HEK293 (cell line): ENCODE results near the gene CUL7.
"Not testable (repeated sequence)": the region's sequence is repeated elsewhere in the genome, so short reads cannot be mapped to it uniquely, and the experiment has no call there.

Experiments
- CTCF ChIA-PET: fragments of 350-600 bp; formaldehyde crosslinking; extraction: SDS; loops from one replicate; lab custom pipeline; 2021; ENCODE audit warnings: antibody characterized with exemption; lab: Yijun Ruan, JAX
- POLR2A ChIA-PET: fragments of 300-600 bp; formaldehyde crosslinking; extraction: SDS; loops from one replicate; lab custom pipeline; 2020; ENCODE audit warnings: antibody characterized with exemption, inconsistent platforms; lab: Yijun Ruan, JAX
- H3K27ac ChIP-seq: fragments of 200-500 bp; sonication (Bioruptor generic); 2 replicates; pipeline ENCODE4 v1.5.1; 2014; ENCODE audit warnings: low read depth, low read length, control low read depth, inconsistent platforms; ENCODE audit errors: extremely low read depth
- H3K36me3 ChIP-seq, 2 experiments: fragments of 200-500 bp in 1 of 2; sonication (Bioruptor generic) in 1 of 2; 1 replicate in 1 of 2; 2 replicates in 1 of 2; pipeline ENCODE4 v1.5.1; 2014 to 2017; ENCODE audit warnings: inconsistent platforms in 2 of 2, low read length in 2 of 2; ENCODE audit not compliant: control insufficient read depth in 2 of 2, insufficient read depth in 1 of 2
- H3K4me1 ChIP-seq: fragments of 200-500 bp; sonication (Bioruptor generic); 2 replicates; pipeline ENCODE4 v1.5.1; 2014; ENCODE audit warnings: mild to moderate bottlenecking, low read length, inconsistent platforms; ENCODE audit not compliant: control insufficient read depth, insufficient read depth
- H3K4me3 ChIP-seq: 2 replicates; pipeline ENCODE4 v1.5.1; 2011; ENCODE audit warnings: low read depth, mild to moderate bottlenecking, control low read depth, low read length, moderate library complexity
- H3K9me3 ChIP-seq: fragments of 200-500 bp; sonication (Bioruptor generic); 2 replicates; pipeline ENCODE4 v1.5.1; 2014; ENCODE audit warnings: low read depth, low read length, inconsistent platforms; ENCODE audit not compliant: control insufficient read depth, insufficient read depth
- BCL6B ChIP-seq: fragments of 450-650 bp; formaldehyde crosslinking; IDR thresholded peaks from 2 replicates; pipeline ENCODE4 v1.5.1; 2017; ENCODE audit warnings: missing biosample characterization, missing genetic modification characterization
- GLI4 ChIP-seq: fragments of 450-650 bp; formaldehyde crosslinking; IDR thresholded peaks from 2 replicates; pipeline ENCODE4 v1.5.1; 2016; ENCODE audit warnings: missing biosample characterization, missing genetic modification characterization
- KLF7 ChIP-seq: fragments of 450-650 bp; formaldehyde crosslinking; IDR thresholded peaks from 2 replicates; pipeline ENCODE4 v1.5.1; 2016; ENCODE audit warnings: missing biosample characterization, missing genetic modification characterization, borderline replicate concordance
- PRDM10 ChIP-seq: fragments of 450-650 bp; formaldehyde crosslinking; IDR thresholded peaks from 2 replicates; pipeline ENCODE4 v1.5.1; 2016; ENCODE audit warnings: missing biosample characterization, missing genetic modification characterization
- REPIN1 ChIP-seq: fragments of 450-650 bp; formaldehyde crosslinking; IDR thresholded peaks from 2 replicates; pipeline ENCODE4 v1.5.1; 2017; ENCODE audit warnings: missing biosample characterization, missing genetic modification characterization, low read depth
- YY1 ChIP-seq: fragments of 450-650 bp; formaldehyde crosslinking; IDR thresholded peaks from 2 replicates; pipeline ENCODE4 v1.5.1; 2018; ENCODE audit warnings: missing biosample characterization, missing genetic modification characterization
- ZBTB1 ChIP-seq: fragments of 450-650 bp; formaldehyde crosslinking; IDR thresholded peaks from 2 replicates; pipeline ENCODE4 v1.5.1; 2016; ENCODE audit warnings: missing biosample characterization, missing genetic modification characterization
- ZBTB7A ChIP-seq: fragments of 450-650 bp; formaldehyde crosslinking; IDR thresholded peaks from 2 replicates; pipeline ENCODE4 v1.5.1; 2016; ENCODE audit warnings: low read depth, missing biosample characterization, missing genetic modification characterization
- ZFP69B ChIP-seq: fragments of 450-650 bp; formaldehyde crosslinking; IDR thresholded peaks from 2 replicates; pipeline ENCODE4 v1.5.1; 2016; ENCODE audit warnings: missing biosample characterization, missing genetic modification characterization
- ZNF169 ChIP-seq: fragments of 450-650 bp; formaldehyde crosslinking; IDR thresholded peaks from 2 replicates; pipeline ENCODE4 v1.5.1; 2016; ENCODE audit warnings: missing biosample characterization, missing genetic modification characterization
- ZNF18 ChIP-seq: fragments of 450-650 bp; formaldehyde crosslinking; IDR thresholded peaks from 2 replicates; pipeline ENCODE4 v1.5.1; 2016; ENCODE audit warnings: missing biosample characterization, missing genetic modification characterization
- ZNF214 ChIP-seq: fragments of 450-650 bp; formaldehyde crosslinking; IDR thresholded peaks from 2 replicates; pipeline ENCODE4 v1.5.1; 2017; ENCODE audit warnings: missing biosample characterization, mild to moderate bottlenecking, missing genetic modification characterization, borderline replicate concordance
- ZNF23 ChIP-seq: fragments of 450-650 bp; formaldehyde crosslinking; IDR thresholded peaks from 2 replicates; pipeline ENCODE4 v1.5.1; 2016; ENCODE audit warnings: missing biosample characterization, missing genetic modification characterization, borderline replicate concordance
- ZNF24 ChIP-seq: fragments of 450-650 bp; formaldehyde crosslinking; IDR thresholded peaks from 2 replicates; pipeline ENCODE4 v1.5.1; 2016; ENCODE audit warnings: missing biosample characterization, missing genetic modification characterization
- ZNF292 ChIP-seq: fragments of 450-650 bp; formaldehyde crosslinking; IDR thresholded peaks from 2 replicates; pipeline ENCODE4 v1.5.1; 2016; ENCODE audit warnings: low read depth, missing biosample characterization, missing genetic modification characterization, borderline replicate concordance
- ZNF544 ChIP-seq: fragments of 450-650 bp; formaldehyde crosslinking; IDR thresholded peaks from 2 replicates; pipeline ENCODE4 v1.5.0; 2017; ENCODE audit warnings: missing biosample characterization, missing genetic modification characterization
- ZNF660 ChIP-seq: fragments of 450-650 bp; IDR thresholded peaks from 2 replicates; pipeline ENCODE4 v1.5.1; 2018; ENCODE audit warnings: missing biosample characterization, mild to moderate bottlenecking, missing genetic modification characterization
- ZNF776 ChIP-seq: fragments of 450-650 bp; formaldehyde crosslinking; IDR thresholded peaks from 2 replicates; pipeline ENCODE4 v1.5.0; 2017; ENCODE audit warnings: missing biosample characterization, missing genetic modification characterization, borderline replicate concordance
- ZSCAN23 ChIP-seq: fragments of 450-650 bp; formaldehyde crosslinking; IDR thresholded peaks from 2 replicates; pipeline ENCODE4 v1.5.1; 2016; ENCODE audit warnings: missing biosample characterization, missing genetic modification characterization

CUL7 gene

GRCh38 chr6:43082806-43083655, 29.4 kb upstream of the CUL7 start:
- ChIA-PET POLR2A (interaction anchor here (0.6 kb wide), 1 partner anchor 53 kb away, joined by 3 read pairs; no protein-coding TSS in a partner anchor), CTCF (interaction anchor here (0.6 to 1.5 kb wide), 6 partner anchors 8 to 181 kb away, joined by 3 to 7 read pairs (median 3); no protein-coding TSS in a partner anchor)

GRCh38 chr6:43081922-43082321, 28.3 kb upstream of the CUL7 start:
- POLR2A ChIA-PET, result interaction anchor here (0.6 kb wide), 1 partner anchor 55 kb away, joined by 3 read pairs; no protein-coding TSS in a partner anchor
- H3K27ac ChIP-seq, H3K4me3 ChIP-seq, H3K36me3 ChIP-seq, H3K9me3 ChIP-seq: not testable (repeated sequence)
- CTCF ChIA-PET, result interaction anchor here (0.9 to 2.0 kb wide), 3 partner anchors 9 to 62 kb away, joined by 3 to 11 read pairs (median 6); no protein-coding TSS in a partner anchor
- peaks cover 14% of the 10 kb centered on the region for H3K4me1 ChIP-seq

More at GRCh38 chr6:43082806-43083655, 29.4 kb upstream of the CUL7 start:
- Histone ChIP-seq H3K36me3 (no peaks in the 10 kb centered on the region), H3K4me1 (peaks cover 6% of the 10 kb centered on the region), H3K9me3 (no peaks in the 10 kb centered on the region), H3K4me3 (no peak overlapping the region), H3K27ac (no peak overlapping the region)
- TF ChIP-seq ZNF169 (tag by site-specific recombination) (no peak), BCL6B (tag by site-specific recombination) (no peak), ZFP69B (no peak), ZNF660 (tag by site-specific recombination) (no peak), REPIN1 (tag by site-specific recombination) (no peak), ZNF24 (tag by site-specific recombination) (no peak), YY1 (tag by site-specific recombination) (no peak), ZSCAN23 (tag by site-specific recombination) (no peak), ZNF214 (tag by site-specific recombination) (no peak)

- CTCF ChIA-PET, result interaction anchor here (0.5 to 2.0 kb wide), 4 partner anchors 11 to 89 kb away, joined by 3 to 11 read pairs (median 6); no protein-coding TSS in a partner anchor
- TF ChIP-seq ZNF776 (tag by site-specific recombination), result no peak
- TF ChIP-seq ZBTB7A (tag by site-specific recombination), result no peak
- no peak for TF ChIP-seq ZBTB1 (tag by site-specific recombination)
- TF ChIP-seq, all 188 proteins: peak for 0
- POLR2A ChIA-PET, result interaction anchor here (0.7 to 1.1 kb wide), 2 partner anchors 9 to 27 kb away, joined by 3 read pairs; no protein-coding TSS in a partner anchor
- Histone ChIP-seq H3K4me3 (no peak overlapping the region), H3K27ac (no peak overlapping the region), H3K36me3 (no peaks in the 10 kb centered on the region), H3K4me1 (peaks cover 14% of the 10 kb centered on the region), H3K9me3 (no peaks in the 10 kb centered on the region)
Observed at GRCh38 chr6:43081043-43081442, 27.4 kb upstream of the CUL7 start.

- Histone ChIP-seq H3K27ac (no peak overlapping the region), H3K4me3 (no peak overlapping the region), H3K36me3 (peaks cover 0 to 10% of the 10 kb centered on the region in 2 experiments; a peak in 1 of 3 replicates), H3K4me1 (peaks cover 14% of the 10 kb centered on the region), H3K9me3 (no peaks in the 10 kb centered on the region)
- ChIA-PET CTCF (interaction anchor here (0.7 to 1.3 kb wide), 3 partner anchors 9 to 723 kb away, joined by 3 to 7 read pairs (median 3); no protein-coding TSS in a partner anchor), POLR2A (interaction anchor here (0.6 to 1.5 kb wide), 2 partner anchors 9 to 21 kb away, joined by 4 to 5 read pairs; no protein-coding TSS in a partner anchor)
- TF ChIP-seq ZNF544 (tag by site-specific recombination) (no peak), KLF7 (tag by site-specific recombination) (no peak), PRDM10 (tag by site-specific recombination) (peak; percentile 54; the same call in 1 of the 2 replicates), ZNF23 (tag by site-specific recombination) (no peak), GLI4 (tag by site-specific recombination) (no peak), ZNF292 (no peak), ZNF18 (tag by site-specific recombination) (no peak)
Observed at GRCh38 chr6:43078691-43079090, 25.0 kb upstream of the CUL7 start.
